ENCODE data around the gene RPS6KC1.

Gene RPS6KC1

GRCh38 chr1:213276236-213276635 lies 225.2 kb downstream of the RPS6KC1 start:
- Histone ChIP-seq H2BK12ac (ENCODE audit: low read length in 2 of 2) (no peak overlapping the region), H3K9me3 (ENCODE audit: control insufficient read depth, low read length) (no peaks in the 10 kb centered on the region), H3K4ac (ENCODE audit: low read depth in 1 of 2, low read length in 2 of 2) (no peak overlapping the region), H4K8ac (ENCODE audit: low read length) (no peak overlapping the region), H3K4me1 (ENCODE audit: control insufficient read depth, insufficient read depth, low read depth, low read length) (peaks cover 3% of the 10 kb centered on the region), H3K4me2 (ENCODE audit: low read length, poor library complexity, severe bottlenecking) (no peak overlapping the region), H3K18ac (ENCODE audit: low read depth in 1 of 2, low read length in 2 of 2) (no peak overlapping the region), H2BK120ac (ENCODE audit: low read depth, low read length) (no peak overlapping the region), H2BK15ac (ENCODE audit: low read depth, poor library complexity, severe bottlenecking) (no peak overlapping the region), H3K79me1 (replicated peaks; ENCODE audit: low read length, poor library complexity, severe bottlenecking) (no peaks in the 10 kb centered on the region), H3K27me3 (ENCODE audit: control insufficient read depth in 1 of 2, insufficient read depth in 1 of 2, low read length in 2 of 2) (no peaks in the 10 kb centered on the region), H2AFZ (ENCODE audit: low read depth, low read length) (no peak overlapping the region), H3K23ac (ENCODE audit: low read length in 2 of 2) (no peak overlapping the region), H2BK5ac (ENCODE audit: low read depth, low read length, poor library complexity, severe bottlenecking) (no peak overlapping the region), H3K14ac (ENCODE audit: low read length in 2 of 2) (no peak overlapping the region), H3K9ac (ENCODE audit: low read length) (no peak overlapping the region), H4K91ac (ENCODE audit: low read length) (no peak overlapping the region), H3K27ac (ENCODE audit: low read length, poor library complexity, severe bottlenecking) (no peak overlapping the region), H3K36me3 (ENCODE audit: control insufficient read depth in 1 of 2, insufficient read depth in 2 of 2, low read depth in 1 of 2, low read length in 2 of 2) (peaks cover 2 to 42% of the 10 kb centered on the region in 2 experiments), H2AK5ac (ENCODE audit: low read length, severe bottlenecking) (no peak overlapping the region), H3K4me3 (ENCODE audit: insufficient read depth in 1 of 2, low read depth in 1 of 2, low read length in 2 of 2) (no peak overlapping the region)
- no CpG with 5 or more reads among the region's 2 CpGs for WGBS
- DNase-seq = no peak

GRCh38 chr1:213277036-213277435 lies 226.0 kb downstream of the RPS6KC1 start:
- Histone ChIP-seq H2BK5ac (ENCODE audit: low read depth, low read length, poor library complexity, severe bottlenecking) (no peak overlapping the region), H3K36me3 (ENCODE audit: control insufficient read depth in 1 of 2, insufficient read depth in 2 of 2, low read depth in 1 of 2, low read length in 2 of 2) (peaks cover 7 to 38% of the 10 kb centered on the region in 2 experiments), H3K4ac (ENCODE audit: low read depth in 1 of 2, low read length in 2 of 2) (no peak overlapping the region), H3K27me3 (ENCODE audit: control insufficient read depth in 1 of 2, insufficient read depth in 1 of 2, low read length in 2 of 2) (no peaks in the 10 kb centered on the region), H3K4me1 (ENCODE audit: control insufficient read depth, insufficient read depth, low read depth, low read length) (peaks cover 3% of the 10 kb centered on the region), H3K14ac (ENCODE audit: low read length in 2 of 2) (no peak overlapping the region), H3K9ac (ENCODE audit: low read length) (no peak overlapping the region), H4K91ac (ENCODE audit: low read length) (no peak overlapping the region), H2AFZ (ENCODE audit: low read depth, low read length) (no peak overlapping the region), H3K27ac (ENCODE audit: low read length, poor library complexity, severe bottlenecking) (no peak overlapping the region), H3K4me3 (ENCODE audit: insufficient read depth in 1 of 2, low read depth in 1 of 2, low read length in 2 of 2) (no peak overlapping the region), H2BK120ac (ENCODE audit: low read depth, low read length) (no peak overlapping the region), H4K8ac (ENCODE audit: low read length) (no peak overlapping the region), H2AK5ac (ENCODE audit: low read length, severe bottlenecking) (peak overlapping the region; percentile 38), H2BK15ac (ENCODE audit: low read depth, poor library complexity, severe bottlenecking) (no peak overlapping the region), H3K9me3 (ENCODE audit: control insufficient read depth, low read length) (no peaks in the 10 kb centered on the region), H3K79me1 (replicated peaks; ENCODE audit: low read length, poor library complexity, severe bottlenecking) (no peaks in the 10 kb centered on the region), H2BK12ac (ENCODE audit: low read length in 2 of 2) (no peak overlapping the region), H3K23ac (ENCODE audit: low read length in 2 of 2) (no peak overlapping the region), H3K4me2 (ENCODE audit: low read length, poor library complexity, severe bottlenecking) (no peak overlapping the region), H3K18ac (ENCODE audit: low read depth in 1 of 2, low read length in 2 of 2) (no peak overlapping the region)
- DNase-seq = peak; percentile 43
- WGBS = 50% methylated on average over 2 of the region's 2 CpGs

GRCh38 chr1:213279410-213279809 lies 228.4 kb downstream of the RPS6KC1 start:
- no peak overlapping the region for H3K9ac ChIP-seq (ENCODE audit: low read length)
- H2BK120ac ChIP-seq (ENCODE audit: low read depth, low read length) = no peak overlapping the region
- no peak overlapping the region for H3K14ac ChIP-seq (ENCODE audit: low read length in 2 of 2)
- H4K8ac ChIP-seq (ENCODE audit: low read length) = no peak overlapping the region
- no peak overlapping the region for H3K4me2 ChIP-seq (ENCODE audit: low read length, poor library complexity, severe bottlenecking)
- H3K9me3 ChIP-seq (ENCODE audit: control insufficient read depth, low read length) = no peaks in the 10 kb centered on the region
- peaks cover 4 to 15% of the 10 kb centered on the region in 2 experiments for H3K36me3 ChIP-seq (ENCODE audit: control insufficient read depth in 1 of 2, insufficient read depth in 2 of 2, low read depth in 1 of 2, low read length in 2 of 2)
- no peak for DNase-seq
- H2BK15ac ChIP-seq (ENCODE audit: low read depth, poor library complexity, severe bottlenecking) = no peak overlapping the region
- H3K4me1 ChIP-seq (ENCODE audit: control insufficient read depth, insufficient read depth, low read depth, low read length) = peaks cover 3% of the 10 kb centered on the region
- H3K27me3 ChIP-seq (ENCODE audit: control insufficient read depth in 1 of 2, insufficient read depth in 1 of 2, low read length in 2 of 2) = no peaks in the 10 kb centered on the region
- no peak overlapping the region for H4K91ac ChIP-seq (ENCODE audit: low read length)
- H3K23ac ChIP-seq (ENCODE audit: low read length in 2 of 2) = no peak overlapping the region
- no peak overlapping the region for H2AK5ac ChIP-seq (ENCODE audit: low read length, severe bottlenecking)
- no peak overlapping the region for H3K18ac ChIP-seq (ENCODE audit: low read depth in 1 of 2, low read length in 2 of 2)
- H2AFZ ChIP-seq (ENCODE audit: low read depth, low read length) = no peak overlapping the region
- H3K4ac ChIP-seq (ENCODE audit: low read depth in 1 of 2, low read length in 2 of 2) = no peak overlapping the region
- no peak overlapping the region for H2BK5ac ChIP-seq (ENCODE audit: low read depth, low read length, poor library complexity, severe bottlenecking)
- no peak overlapping the region for H3K4me3 ChIP-seq (ENCODE audit: insufficient read depth in 1 of 2, low read depth in 1 of 2, low read length in 2 of 2)
- H2BK12ac ChIP-seq (ENCODE audit: low read length in 2 of 2) = no peak overlapping the region
- H3K27ac ChIP-seq (ENCODE audit: low read length, poor library complexity, severe bottlenecking) = no peak overlapping the region
- no peaks in the 10 kb centered on the region for H3K79me1 ChIP-seq (replicated peaks; ENCODE audit: low read length, poor library complexity, severe bottlenecking)

- no peaks in the 10 kb centered on the region for H3K9me3 ChIP-seq (ENCODE audit: control insufficient read depth, low read length)
- 77% methylated on average over 13 of the region's 13 CpGs for WGBS
- H2BK15ac ChIP-seq (ENCODE audit: low read depth, poor library complexity, severe bottlenecking) = no peak overlapping the region
- no peaks in the 10 kb centered on the region for H3K27me3 ChIP-seq (ENCODE audit: control insufficient read depth in 1 of 2, insufficient read depth in 1 of 2, low read length in 2 of 2)
- H3K23ac ChIP-seq (ENCODE audit: low read length in 2 of 2) = no peak overlapping the region
- H3K4me2 ChIP-seq (ENCODE audit: low read length, poor library complexity, severe bottlenecking) = no peak overlapping the region
- H3K14ac ChIP-seq (ENCODE audit: low read length in 2 of 2) = no peak overlapping the region
- no peak overlapping the region for H4K91ac ChIP-seq (ENCODE audit: low read length)
- DNase-seq = no peak
- no peak overlapping the region for H4K8ac ChIP-seq (ENCODE audit: low read length)
- H3K36me3 ChIP-seq (ENCODE audit: control insufficient read depth in 1 of 2, insufficient read depth in 2 of 2, low read depth in 1 of 2, low read length in 2 of 2) = peaks cover 1 to 4% of the 10 kb centered on the region in 2 experiments
- peaks cover 3% of the 10 kb centered on the region for H3K4me1 ChIP-seq (ENCODE audit: control insufficient read depth, insufficient read depth, low read depth, low read length)
- H3K18ac ChIP-seq (ENCODE audit: low read depth in 1 of 2, low read length in 2 of 2) = no peak overlapping the region
- no peak overlapping the region for H2BK12ac ChIP-seq (ENCODE audit: low read length in 2 of 2)
- H3K9ac ChIP-seq (ENCODE audit: low read length) = no peak overlapping the region
- no peak overlapping the region for H2AK5ac ChIP-seq (ENCODE audit: low read length, severe bottlenecking)
- H3K79me1 ChIP-seq (replicated peaks; ENCODE audit: low read length, poor library complexity, severe bottlenecking) = no peaks in the 10 kb centered on the region
- no peak overlapping the region for H2AFZ ChIP-seq (ENCODE audit: low read depth, low read length)
- H3K27ac ChIP-seq (ENCODE audit: low read length, poor library complexity, severe bottlenecking) = no peak overlapping the region
- no peak overlapping the region for H2BK5ac ChIP-seq (ENCODE audit: low read depth, low read length, poor library complexity, severe bottlenecking)
- no peak overlapping the region for H2BK120ac ChIP-seq (ENCODE audit: low read depth, low read length)
- no peak overlapping the region for H3K4ac ChIP-seq (ENCODE audit: low read depth in 1 of 2, low read length in 2 of 2)
- no peak overlapping the region for H3K4me3 ChIP-seq (ENCODE audit: insufficient read depth in 1 of 2, low read depth in 1 of 2, low read length in 2 of 2)
Measured at GRCh38 chr1:213281640-213282301, 230.7 kb downstream of the RPS6KC1 start.
